Panc1 (cell line): ENCODE measurements around the gene ALKAL2.

ENCODE experiments used
- POLR2AphosphoS5 ChIP-seq: IDR thresholded peaks from 2 replicates; pipeline ENCODE4 v1.6.1; 2012; ENCODE audit warnings: mild to moderate bottlenecking, low read depth, low read length, moderate library complexity
- SIN3A ChIP-seq: IDR thresholded peaks from 2 replicates; pipeline ENCODE4 v1.6.1; 2012; ENCODE audit warnings: low read depth, mild to moderate bottlenecking, low read length, moderate library complexity, borderline replicate concordance; ENCODE audit not compliant: insufficient read depth
- TCF7L2 ChIP-seq: IDR thresholded peaks from 2 replicates; pipeline ENCODE4 v1.6.1; 2011; ENCODE audit warnings: mild to moderate bottlenecking, low read depth, low read length, inconsistent platforms
- TF ChIP-seq, protein P1 (sequence below): fragments of 450-650 bp; IDR thresholded peaks from 2 replicates; pipeline ENCODE4 v1.5.1; 2017; ENCODE audit warnings: mild to moderate bottlenecking
- TF ChIP-seq, protein P2 (sequence below), 2 experiments: IDR thresholded peaks; 2 replicates each; pipeline ENCODE4 v1.6.1; 2011 to 2012; ENCODE audit warnings: low read depth in 2 of 2, control low read depth in 1 of 2, low read length in 1 of 2, mild to moderate bottlenecking in 1 of 2, moderate library complexity in 1 of 2; ENCODE audit not compliant: insufficient read depth in 1 of 2

DNA sequence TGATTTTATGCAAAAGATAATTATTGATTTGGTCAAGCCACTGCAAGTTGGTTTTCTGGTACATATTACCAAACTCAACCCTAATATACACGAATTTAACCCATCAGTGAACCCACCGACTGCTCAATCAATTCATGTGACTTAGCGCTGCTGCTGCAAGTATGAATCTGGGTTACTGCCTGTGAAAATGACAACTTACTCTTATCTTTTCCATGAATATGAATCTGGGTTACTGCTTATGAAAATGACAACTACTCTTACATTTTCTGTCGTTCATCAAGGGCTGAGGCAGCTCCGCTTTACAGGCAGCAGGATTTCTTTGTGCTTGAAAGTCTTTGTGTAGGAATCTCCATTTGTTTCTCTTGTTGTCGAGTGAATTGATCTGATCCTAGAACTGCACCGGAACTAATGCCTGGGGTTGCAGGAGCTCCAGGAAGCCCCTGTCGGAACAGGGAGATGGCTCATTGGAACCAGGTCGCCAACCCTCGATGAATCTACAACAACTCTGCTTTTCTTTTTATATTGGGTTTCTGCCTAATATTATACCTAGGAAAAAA, 22.1 kb upstream of the ALKAL2 start:
- TF ChIP-seq, protein P1, sequence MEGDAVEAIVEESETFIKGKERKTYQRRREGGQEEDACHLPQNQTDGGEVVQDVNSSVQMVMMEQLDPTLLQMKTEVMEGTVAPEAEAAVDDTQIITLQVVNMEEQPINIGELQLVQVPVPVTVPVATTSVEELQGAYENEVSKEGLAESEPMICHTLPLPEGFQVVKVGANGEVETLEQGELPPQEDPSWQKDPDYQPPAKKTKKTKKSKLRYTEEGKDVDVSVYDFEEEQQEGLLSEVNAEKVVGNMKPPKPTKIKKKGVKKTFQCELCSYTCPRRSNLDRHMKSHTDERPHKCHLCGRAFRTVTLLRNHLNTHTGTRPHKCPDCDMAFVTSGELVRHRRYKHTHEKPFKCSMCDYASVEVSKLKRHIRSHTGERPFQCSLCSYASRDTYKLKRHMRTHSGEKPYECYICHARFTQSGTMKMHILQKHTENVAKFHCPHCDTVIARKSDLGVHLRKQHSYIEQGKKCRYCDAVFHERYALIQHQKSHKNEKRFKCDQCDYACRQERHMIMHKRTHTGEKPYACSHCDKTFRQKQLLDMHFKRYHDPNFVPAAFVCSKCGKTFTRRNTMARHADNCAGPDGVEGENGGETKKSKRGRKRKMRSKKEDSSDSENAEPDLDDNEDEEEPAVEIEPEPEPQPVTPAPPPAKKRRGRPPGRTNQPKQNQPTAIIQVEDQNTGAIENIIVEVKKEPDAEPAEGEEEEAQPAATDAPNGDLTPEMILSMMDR = no peak
- TF ChIP-seq TCF7L2 (no peak), POLR2AphosphoS5 (no peak), SIN3A (no peak)
- TF ChIP-seq, protein P2, sequence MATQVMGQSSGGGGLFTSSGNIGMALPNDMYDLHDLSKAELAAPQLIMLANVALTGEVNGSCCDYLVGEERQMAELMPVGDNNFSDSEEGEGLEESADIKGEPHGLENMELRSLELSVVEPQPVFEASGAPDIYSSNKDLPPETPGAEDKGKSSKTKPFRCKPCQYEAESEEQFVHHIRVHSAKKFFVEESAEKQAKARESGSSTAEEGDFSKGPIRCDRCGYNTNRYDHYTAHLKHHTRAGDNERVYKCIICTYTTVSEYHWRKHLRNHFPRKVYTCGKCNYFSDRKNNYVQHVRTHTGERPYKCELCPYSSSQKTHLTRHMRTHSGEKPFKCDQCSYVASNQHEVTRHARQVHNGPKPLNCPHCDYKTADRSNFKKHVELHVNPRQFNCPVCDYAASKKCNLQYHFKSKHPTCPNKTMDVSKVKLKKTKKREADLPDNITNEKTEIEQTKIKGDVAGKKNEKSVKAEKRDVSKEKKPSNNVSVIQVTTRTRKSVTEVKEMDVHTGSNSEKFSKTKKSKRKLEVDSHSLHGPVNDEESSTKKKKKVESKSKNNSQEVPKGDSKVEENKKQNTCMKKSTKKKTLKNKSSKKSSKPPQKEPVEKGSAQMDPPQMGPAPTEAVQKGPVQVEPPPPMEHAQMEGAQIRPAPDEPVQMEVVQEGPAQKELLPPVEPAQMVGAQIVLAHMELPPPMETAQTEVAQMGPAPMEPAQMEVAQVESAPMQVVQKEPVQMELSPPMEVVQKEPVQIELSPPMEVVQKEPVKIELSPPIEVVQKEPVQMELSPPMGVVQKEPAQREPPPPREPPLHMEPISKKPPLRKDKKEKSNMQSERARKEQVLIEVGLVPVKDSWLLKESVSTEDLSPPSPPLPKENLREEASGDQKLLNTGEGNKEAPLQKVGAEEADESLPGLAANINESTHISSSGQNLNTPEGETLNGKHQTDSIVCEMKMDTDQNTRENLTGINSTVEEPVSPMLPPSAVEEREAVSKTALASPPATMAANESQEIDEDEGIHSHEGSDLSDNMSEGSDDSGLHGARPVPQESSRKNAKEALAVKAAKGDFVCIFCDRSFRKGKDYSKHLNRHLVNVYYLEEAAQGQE (IDR thresholded peaks at IDR 0.05; ENCODE audit: insufficient read depth in 1 of 2, low read depth in 2 of 2, low read length in 1 of 2) = no peak
